NT2/D1 (cell line): ENCODE results near the gene TCHP.

Source experiments
- DNase-seq: peaks from one replicate; pipeline ENCODE4 v3.0.0-alpha.2; 2011; ENCODE audit warnings: low read depth, low spot score
- H3K27me3 ChIP-seq: 2 replicates; pipeline ENCODE4 v1.6.0; 2011; ENCODE audit warnings: mild to moderate bottlenecking; ENCODE audit not compliant: insufficient read length, insufficient read depth
- H3K36me3 ChIP-seq: 2 replicates; pipeline ENCODE4 v1.6.1; 2011; ENCODE audit warnings: mild to moderate bottlenecking, low read length, mixed read lengths; ENCODE audit not compliant: insufficient read depth, insufficient read length
- H3K4me1 ChIP-seq: 2 replicates; pipeline ENCODE4 v1.5.1; 2011; ENCODE audit not compliant: insufficient read depth, insufficient read length
- H3K4me3 ChIP-seq: 2 replicates; pipeline ENCODE4 v1.5.1; 2011; ENCODE audit warnings: low read depth; ENCODE audit not compliant: insufficient read length
- H3K9ac ChIP-seq: 2 replicates; pipeline ENCODE4 v1.6.0; 2011; ENCODE audit warnings: low read depth; ENCODE audit not compliant: insufficient read length
- H3K9me3 ChIP-seq: 2 replicates; pipeline ENCODE4 v1.5.1; 2011; ENCODE audit warnings: mild to moderate bottlenecking, low read length; ENCODE audit not compliant: insufficient read depth
- SUZ12 ChIP-seq: IDR thresholded peaks from 2 replicates; pipeline ENCODE4 v1.6.1; 2011; ENCODE audit not compliant: insufficient read length, insufficient read depth; ENCODE audit errors: extremely low read depth
- YY1 ChIP-seq: IDR thresholded peaks from 2 replicates; pipeline ENCODE4 v1.6.1; 2011; ENCODE audit not compliant: insufficient read length, insufficient read depth
- ZNF274 ChIP-seq: IDR thresholded peaks from 2 replicates; pipeline ENCODE4 v1.6.1; 2011; ENCODE audit warnings: mild to moderate bottlenecking, low read depth, low read length

The TCHP gene

DNA sequence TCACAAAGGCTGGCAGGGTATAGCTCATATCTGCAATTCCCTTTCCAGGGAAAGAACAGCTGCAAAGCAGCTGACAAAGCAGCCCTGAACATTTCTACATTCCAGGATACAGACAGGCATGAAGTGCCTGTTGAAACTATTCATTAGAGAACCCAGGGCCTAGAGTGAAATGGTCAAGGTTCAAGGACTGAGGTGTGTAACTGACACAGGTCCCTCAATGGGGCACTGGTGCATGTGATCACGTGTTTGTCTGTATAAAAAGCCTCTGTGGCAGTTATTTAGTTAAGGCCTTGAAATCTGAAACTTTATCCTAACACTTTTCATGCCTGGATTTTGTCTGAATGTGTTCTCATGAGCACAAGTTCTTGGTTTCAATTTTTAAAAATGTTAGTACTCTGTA is 49.0 kb downstream of the TCHP start:
- TF ChIP-seq YY1 (no peak), ZNF274 (no peak), SUZ12 (no peak)
- no peak overlapping the region for H3K4me3 ChIP-seq
- peaks cover 56% of the 10 kb centered on the region for H3K36me3 ChIP-seq
- no peak for DNase-seq
- no peaks in the 10 kb centered on the region for H3K9me3 ChIP-seq
- H3K4me1 ChIP-seq, result peaks cover 10% of the 10 kb centered on the region
- H3K27me3 ChIP-seq, result no peaks in the 10 kb centered on the region
- no peak overlapping the region for H3K9ac ChIP-seq

DNA sequence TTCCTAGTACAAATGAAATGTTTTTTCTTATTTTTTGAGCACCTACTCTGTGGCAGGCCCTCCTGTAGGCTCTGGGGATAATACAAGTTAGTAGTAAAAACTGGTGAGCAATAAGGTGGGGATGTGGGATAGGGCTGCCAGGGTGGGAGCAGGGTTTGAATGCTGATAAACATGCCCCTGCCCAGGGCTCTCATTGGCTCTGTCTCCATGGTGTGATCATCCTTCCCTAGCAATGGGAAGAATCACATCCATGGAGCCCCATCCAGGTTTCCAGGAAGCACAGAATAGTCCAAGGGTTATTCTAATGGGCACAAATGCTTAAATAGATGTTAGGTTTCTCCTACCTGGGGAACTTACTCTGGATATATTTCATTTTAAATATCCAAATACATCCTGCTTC is 50.6 kb downstream of the TCHP start:
- TF ChIP-seq YY1 (no peak), SUZ12 (no peak), ZNF274 (no peak)
- Histone ChIP-seq H3K4me3 (no peak overlapping the region), H3K4me1 (peaks cover 7% of the 10 kb centered on the region), H3K9me3 (no peaks in the 10 kb centered on the region), H3K9ac (no peak overlapping the region), H3K36me3 (peaks cover 53% of the 10 kb centered on the region), H3K27me3 (no peaks in the 10 kb centered on the region)
- DNase-seq, result no peak

DNA sequence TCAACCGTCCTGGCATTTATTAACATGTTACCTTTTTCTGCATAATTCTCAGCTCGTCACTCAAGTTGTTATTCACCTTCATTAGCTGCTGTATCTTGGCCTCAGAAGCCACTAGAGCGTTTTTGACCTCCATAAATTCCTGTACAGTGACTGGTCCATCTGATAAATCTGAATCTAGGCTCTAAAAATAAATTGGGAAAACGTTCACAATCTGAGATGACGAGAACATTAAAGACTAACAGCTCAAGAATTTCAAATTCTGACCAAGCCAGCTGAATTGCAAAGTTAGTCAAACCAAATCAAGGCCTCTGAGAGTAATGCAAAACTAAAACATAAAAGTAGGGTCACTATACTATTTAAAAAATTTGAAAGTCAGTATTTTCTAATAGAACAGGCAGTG is 51.1 kb downstream of the TCHP start:
- no peak for DNase-seq
- Histone ChIP-seq H3K27me3 (no peaks in the 10 kb centered on the region), H3K9ac (no peak overlapping the region), H3K4me3 (no peak overlapping the region), H3K9me3 (no peaks in the 10 kb centered on the region), H3K36me3 (peaks cover 55% of the 10 kb centered on the region), H3K4me1 (peaks cover 7% of the 10 kb centered on the region)
- TF ChIP-seq SUZ12, result no peak

DNA sequence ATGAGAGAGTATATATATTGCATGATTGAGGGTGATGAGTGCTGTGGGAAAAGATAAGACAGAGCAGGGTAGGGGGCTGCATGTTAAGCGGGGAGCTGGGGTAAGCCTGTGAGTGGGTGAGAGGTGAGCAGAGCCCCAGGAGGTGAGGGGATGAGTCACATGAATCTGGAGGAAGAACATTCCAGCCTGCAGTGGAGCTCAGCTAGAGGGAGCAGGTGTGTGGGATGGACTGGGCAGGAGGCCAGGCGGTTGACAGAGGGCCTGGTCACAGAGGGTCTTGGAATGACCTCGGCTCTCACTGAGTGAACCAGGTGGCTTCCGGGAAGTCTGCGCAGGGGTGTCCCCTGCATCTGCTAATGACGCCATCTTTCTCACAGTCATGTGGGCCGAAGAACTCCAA is 51.7 kb downstream of the TCHP start:
- peaks cover 56% of the 10 kb centered on the region for H3K36me3 ChIP-seq
- TF ChIP-seq YY1, result no peak
- TF ChIP-seq SUZ12, result no peak
- TF ChIP-seq ZNF274, result no peak
- no peaks in the 10 kb centered on the region for H3K27me3 ChIP-seq
- peaks cover 7% of the 10 kb centered on the region for H3K4me1 ChIP-seq
- no peaks in the 10 kb centered on the region for H3K9me3 ChIP-seq
- DNase-seq, result no peak
- no peak overlapping the region for H3K9ac ChIP-seq
- H3K4me3 ChIP-seq, result no peak overlapping the region

DNA sequence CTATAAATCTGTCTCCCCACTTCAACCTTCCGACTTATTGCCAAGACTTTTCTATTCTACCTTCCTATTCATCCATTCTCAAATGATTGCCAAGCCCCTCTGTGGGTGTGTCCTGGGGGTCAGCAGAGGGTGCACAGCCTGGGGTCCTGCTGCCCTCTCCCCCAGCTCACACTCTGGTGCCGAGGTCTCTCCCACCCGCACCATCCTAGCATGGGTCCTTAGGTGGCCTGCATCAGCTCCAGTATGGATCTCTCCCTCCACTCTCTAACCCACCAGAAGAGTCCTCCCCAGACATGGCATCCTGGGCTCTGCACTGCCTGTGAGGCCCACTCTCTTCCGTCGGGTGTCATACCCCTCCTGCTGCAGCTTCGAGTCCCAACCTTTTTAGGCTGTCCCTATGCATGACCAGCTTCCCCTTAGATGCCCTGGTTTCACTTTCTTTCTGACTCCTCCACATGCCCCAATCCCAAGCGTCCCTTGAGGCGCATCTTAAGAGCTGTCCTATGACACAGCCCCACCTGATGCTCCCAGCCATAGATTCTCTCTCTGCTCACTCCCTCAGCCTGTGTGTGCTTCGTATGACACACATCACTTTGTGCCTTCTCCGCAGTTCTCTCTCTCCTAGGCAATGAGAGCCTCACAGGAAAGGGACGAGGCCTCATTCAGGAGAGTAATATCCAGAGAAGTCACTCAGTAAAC is 52.2 kb downstream of the TCHP start:
- H3K4me1 ChIP-seq, result peaks cover 7% of the 10 kb centered on the region
- H3K4me3 ChIP-seq, result no peak overlapping the region
- no peak overlapping the region for H3K9ac ChIP-seq
- H3K27me3 ChIP-seq, result no peaks in the 10 kb centered on the region
- peaks cover 53% of the 10 kb centered on the region for H3K36me3 ChIP-seq
- H3K9me3 ChIP-seq, result no peaks in the 10 kb centered on the region
- no peak for DNase-seq
- TF ChIP-seq YY1, result no peak
- no peak for TF ChIP-seq ZNF274
- no peak for TF ChIP-seq SUZ12

DNA sequence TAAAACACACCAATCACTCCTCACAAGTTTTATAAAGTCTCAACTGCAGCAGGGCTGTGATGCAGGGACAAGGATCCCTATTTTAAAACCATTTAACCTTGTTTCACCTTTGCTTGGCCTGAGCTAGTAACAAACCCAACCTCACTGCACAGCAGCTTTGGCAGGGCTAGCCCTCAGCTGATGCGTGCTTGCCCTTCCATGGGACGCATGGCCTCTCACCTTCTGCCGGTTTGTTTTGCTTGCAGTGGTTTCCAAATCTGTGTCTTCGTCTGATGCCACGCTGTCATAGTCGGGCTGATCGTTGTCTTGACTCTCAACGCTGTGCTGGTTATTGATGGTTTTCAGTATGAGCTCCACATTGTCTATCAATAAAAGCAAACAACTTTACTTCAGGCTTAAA is 52.8 kb downstream of the TCHP start:
- Histone ChIP-seq H3K36me3 (peaks cover 53% of the 10 kb centered on the region), H3K4me1 (peaks cover 7% of the 10 kb centered on the region), H3K4me3 (no peak overlapping the region), H3K9ac (no peak overlapping the region), H3K27me3 (no peaks in the 10 kb centered on the region), H3K9me3 (no peaks in the 10 kb centered on the region)
- DNase-seq, result no peak
- TF ChIP-seq ZNF274 (no peak), SUZ12 (no peak), YY1 (no peak)

DNA sequence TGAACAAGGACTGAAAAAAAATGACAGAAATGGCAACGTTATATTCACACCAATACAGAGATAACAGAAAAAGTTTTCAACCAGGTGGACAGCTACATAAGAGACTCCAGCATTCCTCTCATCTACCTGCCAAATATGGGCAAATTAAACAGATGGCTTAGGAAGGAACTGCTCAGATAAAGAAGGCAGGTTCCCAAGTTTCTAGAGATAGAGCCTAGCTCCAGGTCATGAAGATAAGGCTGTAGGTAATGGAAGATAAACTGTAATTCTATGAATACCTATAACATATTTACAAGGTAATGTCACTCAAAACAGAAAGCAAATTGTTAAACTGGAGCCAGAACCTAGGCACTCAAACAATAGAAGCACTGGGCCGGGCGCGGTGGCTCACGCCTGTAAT is 53.6 kb downstream of the TCHP start:
- peaks cover 7% of the 10 kb centered on the region for H3K4me1 ChIP-seq
- H3K9me3 ChIP-seq, result no peaks in the 10 kb centered on the region
- H3K27me3 ChIP-seq, result no peaks in the 10 kb centered on the region
- TF ChIP-seq YY1, result no peak
- TF ChIP-seq ZNF274, result no peak
- no peak for TF ChIP-seq SUZ12
- no peak overlapping the region for H3K4me3 ChIP-seq
- H3K9ac ChIP-seq, result no peak overlapping the region
- no peak for DNase-seq
- peaks cover 49% of the 10 kb centered on the region for H3K36me3 ChIP-seq

DNA sequence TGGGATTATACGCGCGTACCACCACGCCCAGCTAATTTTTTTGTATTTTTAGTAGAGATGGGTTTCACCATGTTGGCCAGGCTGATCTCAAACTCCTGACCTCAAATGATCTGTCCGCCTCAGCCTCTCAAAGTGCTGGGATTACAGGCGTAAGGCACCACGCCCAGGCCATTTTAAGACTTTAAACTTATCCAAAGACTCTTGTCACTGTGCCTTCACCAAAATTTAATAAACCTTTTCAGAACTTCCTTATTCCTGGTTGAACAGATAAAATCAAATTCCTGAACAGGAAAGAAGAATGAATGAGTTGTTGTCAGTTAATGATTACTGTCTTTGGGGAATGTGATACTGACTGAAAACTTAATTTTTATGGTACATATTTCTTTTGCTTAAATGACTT is 58.3 kb downstream of the TCHP start:
- Histone ChIP-seq H3K9ac (no peak overlapping the region), H3K36me3 (peaks cover 38% of the 10 kb centered on the region), H3K4me3 (no peak overlapping the region), H3K4me1 (peaks cover 2% of the 10 kb centered on the region), H3K9me3 (no peaks in the 10 kb centered on the region), H3K27me3 (no peaks in the 10 kb centered on the region)
- TF ChIP-seq ZNF274 (no peak), YY1 (no peak), SUZ12 (no peak)
- no peak for DNase-seq
